SK-N-SH (cell line): ENCODE measurements around the gene PLCB1. TPM values are rescaled to one million over a fixed set of nuclear protein-coding genes. Genes with fewer than 3 reads are reported as not detected.

Source experiments
- CTCF ChIA-PET: fragments of 300-600, 350-600 bp; formaldehyde crosslinking; extraction: SDS; loops from one replicate; lab custom pipeline; 2021; lab: Yijun Ruan, JAX
- POLR2A ChIA-PET: fragments of 350-600 bp; sonication (Branson Sonifier 250); formaldehyde crosslinking; extraction: SDS; loops from one replicate; lab custom pipeline; 2020; ENCODE audit warnings: antibody characterized with exemption, inconsistent platforms; lab: Yijun Ruan, JAX
- DNase-seq: peaks from one replicate; pipeline ENCODE4 v3.0.0; 2012
- H2AFZ ChIP-seq: fragments of 200-600 bp; sonication (generic); 2 replicates; pipeline ENCODE4 v1.8.1; 2016; ENCODE audit warnings: antibody characterized with exemption, mild to moderate bottlenecking, low read depth
- H3F3A ChIP-seq: fragments of 200-600 bp; sonication (generic); replicated peaks from 2 replicates; pipeline ENCODE3; 2016; ENCODE audit warnings: antibody characterized with exemption, mild to moderate bottlenecking; ENCODE audit not compliant: insufficient read depth
- H3K27ac ChIP-seq, 2 experiments: fragments of 200-500 bp in 1 of 2; fragments of 200-600 bp in 1 of 2; sonication (Bioruptor generic) in 1 of 2; sonication (generic), shearing (Covaris generic) in 1 of 2; 2 replicates each; pipeline versions ENCODE4 v1.5.1 to v1.6.1; 2014 to 2016; ENCODE audit warnings: low read depth in 2 of 2, inconsistent platforms in 1 of 2, low read length in 1 of 2, mild to moderate bottlenecking in 1 of 2, mixed read lengths in 1 of 2
- H3K27me3 ChIP-seq: fragments of 200-600 bp; sonication (generic), shearing (Covaris generic); 2 replicates; pipeline ENCODE4 v1.6.1; 2016; ENCODE audit warnings: mixed run types; ENCODE audit not compliant: insufficient read depth
- H3K36me3 ChIP-seq, 2 experiments: fragments of 200-500 bp in 1 of 2; fragments of 200-600 bp in 1 of 2; sonication (Bioruptor generic) in 1 of 2; sonication (generic) in 1 of 2; replicated peaks in 1 of 2; 2 replicates each; pipeline versions ENCODE3 to v1.5.1; 2014 to 2016; ENCODE audit warnings: low read length in 1 of 2, mild to moderate bottlenecking in 1 of 2; ENCODE audit not compliant: insufficient read depth in 2 of 2, control insufficient read depth in 1 of 2
- H3K4me1 ChIP-seq, 2 experiments: fragments of 200-500 bp in 1 of 2; fragments of 200-600 bp in 1 of 2; sonication (Bioruptor generic) in 1 of 2; sonication (generic), shearing (Covaris generic) in 1 of 2; 2 replicates each; pipeline versions ENCODE4 v1.5.1 to v1.6.1; 2014 to 2016; ENCODE audit warnings: low read depth in 1 of 2, low read length in 1 of 2, mixed run types in 1 of 2; ENCODE audit not compliant: insufficient read depth in 2 of 2, control insufficient read depth in 1 of 2
- H3K4me2 ChIP-seq: fragments of 200-600 bp; sonication (generic), shearing (Covaris generic); 2 replicates; pipeline ENCODE4 v1.6.1; 2017; ENCODE audit warnings: mixed run types
- H3K4me3 ChIP-seq, 2 experiments: fragments of 200-500 bp in 1 of 2; fragments of 200-600 bp in 1 of 2; sonication (Bioruptor generic) in 1 of 2; sonication (generic), shearing (Covaris generic) in 1 of 2; 2 replicates each; pipeline versions ENCODE4 v1.5.1 to v1.8.1; 2014 to 2016; ENCODE audit warnings: low read depth in 2 of 2, inconsistent platforms in 1 of 2, low read length in 1 of 2, mild to moderate bottlenecking in 1 of 2, mixed read lengths in 1 of 2, moderate library complexity in 1 of 2
- H3K79me2 ChIP-seq: fragments of 200-600 bp; sonication (generic); 2 replicates; pipeline ENCODE4 v1.8.1; 2017; ENCODE audit warnings: mild to moderate bottlenecking; ENCODE audit not compliant: insufficient read depth
- H3K9ac ChIP-seq: fragments of 200-600 bp; sonication (generic); 2 replicates; pipeline ENCODE4 v1.6.1; 2017; ENCODE audit warnings: mixed run types
- H3K9me2 ChIP-seq: fragments of 200-600 bp; sonication (generic); 2 replicates; pipeline ENCODE4 v1.6.1; 2017; ENCODE audit warnings: mixed run types
- H3K9me3 ChIP-seq: fragments of 200-600 bp; sonication (generic); 2 replicates; pipeline ENCODE4 v1.6.1; 2017; ENCODE audit warnings: mixed run types, mild to moderate bottlenecking, moderate library complexity
- H4K20me1 ChIP-seq: fragments of 200-600 bp; sonication (generic); 2 replicates; pipeline ENCODE4 v1.6.1; 2017; ENCODE audit warnings: mild to moderate bottlenecking, mixed run types; ENCODE audit not compliant: insufficient read depth
- CHD2 ChIP-seq: fragments of 150-350 bp; IDR thresholded peaks from 2 replicates; pipeline ENCODE4 v1.6.1; 2018; ENCODE audit warnings: low read length; ENCODE audit not compliant: partially characterized antibody
- ELF1 ChIP-seq: IDR thresholded peaks from 2 replicates; pipeline ENCODE4 v1.4.0; 2012
- FOSL2 ChIP-seq: IDR thresholded peaks from 2 replicates; pipeline ENCODE4 v1.4.0; 2012; ENCODE audit warnings: low read depth, mild to moderate bottlenecking, moderate library complexity, borderline replicate concordance
- FOXJ3 ChIP-seq: sonication (generic); formaldehyde crosslinking; IDR thresholded peaks from 2 replicates; pipeline ENCODE4 v1.5.1; 2020; ENCODE audit warnings: mild to moderate bottlenecking, missing genetic modification reagents
- FOXM1 ChIP-seq: IDR thresholded peaks from 2 replicates; pipeline ENCODE4 v1.4.0; 2012; ENCODE audit warnings: low read depth, mild to moderate bottlenecking
- GATA2 ChIP-seq: sonication (generic); formaldehyde crosslinking; IDR thresholded peaks from 2 replicates; pipeline ENCODE4 v1.5.0; 2020; ENCODE audit warnings: mild to moderate bottlenecking, missing genetic modification reagents
- JUND ChIP-seq: IDR thresholded peaks from 2 replicates; pipeline ENCODE4 v1.4.0; 2012
- NRF1 ChIP-seq: IDR thresholded peaks from 2 replicates; pipeline ENCODE4 v1.6.1; 2012; ENCODE audit warnings: low read depth, mild to moderate bottlenecking, low read length
- PBX3 ChIP-seq: IDR thresholded peaks from 2 replicates; pipeline ENCODE4; 2012
- RCOR1 ChIP-seq: fragments of 150-350 bp; IDR thresholded peaks from 2 replicates; pipeline ENCODE4 v1.6.1; 2017; ENCODE audit warnings: antibody characterized with exemption, low read length
- RFX5 ChIP-seq: IDR thresholded peaks from 2 replicates; pipeline ENCODE4 v1.6.1; 2012; ENCODE audit warnings: mild to moderate bottlenecking, improper control_type of control experiment, low read length
- RXRA ChIP-seq: IDR thresholded peaks from 2 replicates; pipeline ENCODE4 v1.4.0; 2012; ENCODE audit warnings: low read depth, mild to moderate bottlenecking, borderline replicate concordance
- TAF1 ChIP-seq: IDR thresholded peaks from 2 replicates; pipeline ENCODE4 v1.6.1; 2012; ENCODE audit warnings: low read depth, mild to moderate bottlenecking, low read length, moderate library complexity, borderline replicate concordance
- TCF12 ChIP-seq: IDR thresholded peaks from 2 replicates; pipeline ENCODE4 v1.4.0; 2012
- TEAD4 ChIP-seq: IDR thresholded peaks from 2 replicates; pipeline ENCODE4 v1.4.0; 2012; ENCODE audit warnings: mild to moderate bottlenecking, borderline replicate concordance; ENCODE audit not compliant: insufficient read depth
- USF1 ChIP-seq: IDR thresholded peaks from 2 replicates; pipeline ENCODE4 v1.4.0; 2012; ENCODE audit warnings: low read depth, borderline replicate concordance
- USF2 ChIP-seq: fragments of 150-350 bp; IDR thresholded peaks from 2 replicates; pipeline ENCODE4 v1.6.1; 2017; ENCODE audit warnings: antibody characterized with exemption, low read length, low read depth, borderline replicate concordance
- YY1 ChIP-seq: IDR thresholded peaks from 2 replicates; pipeline ENCODE4 v1.4.0; 2012; ENCODE audit warnings: low read depth, mild to moderate bottlenecking
- ZBTB33 ChIP-seq: IDR thresholded peaks from 2 replicates; pipeline ENCODE4 v1.4.0; 2012; ENCODE audit warnings: low read depth, borderline replicate concordance
- WGBS: methylation state at CpG from one replicate; pipeline ENCODE4 v1.1.6; 2017; ENCODE audit warnings: low lambda C conversion rate; 5-methylcytosine and 5-hydroxymethylcytosine counted together
- polyA plus RNA-seq, 3 experiments: library from polyadenylated mRNA; depleted of rRNA; stranded (reverse); fragments of >200 nt; gene quantifications; 2 replicates each; pipeline ENCODE4 v1.2.3, GENCODE V29; 2012

PLCB1 gene
- polyA plus RNA-seq, 1 of the 3 experiments (the other 2 are of a cell fraction) = 10.5 TPM

- Histone ChIP-seq H3K27me3 (no peaks in the 10 kb centered on the region), H3F3A (no peaks in the 10 kb centered on the region)
- CTCF ChIA-PET = interaction anchor here (1.0 to 1.1 kb wide), 2 partner anchors 48 to 884 kb away, joined by 3 read pairs; no protein-coding TSS in a partner anchor
- TF ChIP-seq TEAD4 (no peak), GATA2 (CRISPR knock-in tag) (no peak), FOSL2 (no peak), PBX3 (no peak), USF2 (no peak), JUND (no peak), USF1 (no peak), ZBTB33 (no peak), TCF12 (no peak), RCOR1 (no peak), RFX5 (no peak), CHD2 (no peak), NRF1 (no peak), FOXJ3 (CRISPR knock-in tag) (no peak), YY1 (no peak), FOXM1 (no peak), TAF1 (no peak), ELF1 (no peak), RXRA (no peak)
- TF ChIP-seq, all 33 proteins: peak for 0
- Histone ChIP-seq H3K9ac (no peak overlapping the region), H3K9me2 (no peaks in the 10 kb centered on the region), H4K20me1 (no peaks in the 10 kb centered on the region), H3K27ac (no peak overlapping the region), H3K9me3 (no peaks in the 10 kb centered on the region), H3K4me1 (peaks cover 0 to 4% of the 10 kb centered on the region in 2 experiments; a peak in 2 of 4 replicates), H3K79me2 (no peaks in the 10 kb centered on the region), H3K4me3 (no peak overlapping the region), H3K36me3 (peaks cover 4 to 6% of the 10 kb centered on the region in 2 experiments), H3K4me2 (no peak overlapping the region), H2AFZ (no peak overlapping the region)
- POLR2A ChIA-PET = no interaction called here
- WGBS = 85% methylated on average over 6 of the region's 6 CpGs
- no peak for DNase-seq
Observed at GRCh38 chr20:8805737-8806442, 673.8 kb downstream of the PLCB1 start.
